Osteoblast (primary cell): Measurements from ENCODE around the gene RPN2. TPM values are rescaled to one million over a fixed set of nuclear protein-coding genes. Genes with fewer than 3 reads are reported as not detected.

Experiments
- DNase-seq: peaks from one replicate; pipeline ENCODE4 v3.0.0; 2011; ENCODE audit warnings: low spot score, mixed read lengths; ENCODE audit not compliant: insufficient read length; ENCODE audit errors: missing footprints
- H2AFZ ChIP-seq: 2 replicates; pipeline ENCODE4 v1.6.0; 2011; ENCODE audit warnings: mild to moderate bottlenecking, low read length
- H3K27ac ChIP-seq: 2 replicates; pipeline ENCODE4 v1.5.1; 2011; ENCODE audit warnings: mild to moderate bottlenecking, low read depth, low read length, moderate library complexity
- H3K27me3 ChIP-seq: 2 replicates; pipeline ENCODE4 v1.6.0; 2012; ENCODE audit warnings: mild to moderate bottlenecking, control low read depth, inconsistent platforms, low read length, moderate library complexity; ENCODE audit not compliant: insufficient read depth
- H3K36me3 ChIP-seq: 2 replicates; pipeline ENCODE4 v1.5.1; 2011; ENCODE audit warnings: mild to moderate bottlenecking, low read length, control low read depth, moderate library complexity; ENCODE audit not compliant: insufficient read depth
- H3K4me1 ChIP-seq: 2 replicates; pipeline ENCODE4 v1.5.1; 2011; ENCODE audit warnings: mild to moderate bottlenecking, low read length, control low read depth, moderate library complexity; ENCODE audit not compliant: insufficient read depth
- H3K4me2 ChIP-seq: 2 replicates; pipeline ENCODE4 v1.6.0; 2011; ENCODE audit warnings: mild to moderate bottlenecking, low read length; ENCODE audit not compliant: insufficient read depth
- H3K4me3 ChIP-seq: fragments of 200-600 bp; sonication (generic); 3 replicates; pipeline ENCODE4 v1.5.1; 2012; ENCODE audit warnings: mild to moderate bottlenecking, low read length, inconsistent platforms; ENCODE audit not compliant: insufficient read depth
- H3K79me2 ChIP-seq: 2 replicates; pipeline ENCODE4 v1.6.0; 2012; ENCODE audit warnings: mild to moderate bottlenecking, low read length, control low read depth, inconsistent platforms; ENCODE audit not compliant: insufficient read depth
- H3K9me3 ChIP-seq: 2 replicates; pipeline ENCODE4 v1.5.1; 2011; ENCODE audit warnings: low read depth, low read length, control low read depth
- H4K20me1 ChIP-seq: 2 replicates; pipeline ENCODE4 v1.6.0; 2012; ENCODE audit warnings: mild to moderate bottlenecking, low read length, control low read depth; ENCODE audit not compliant: insufficient read depth
- total RNA-seq: library from RNA; depleted of rRNA; stranded (reverse); fragments of >200 nt; gene quantifications from 2 replicates; pipeline ENCODE4 v1.2.3, GENCODE V29; 2012
- TF ChIP-seq, protein P1 (sequence below): IDR thresholded peaks from 2 replicates; pipeline ENCODE4 v1.5.1; 2011; ENCODE audit warnings: mild to moderate bottlenecking, low read depth, low read length, moderate library complexity; ENCODE audit errors: extremely low read depth

RPN2 gene
- total RNA-seq, 1 donor, result 213 TPM

- Histone ChIP-seq H2AFZ (no peak overlapping the region), H3K4me1 (peaks cover 3% of the 10 kb centered on the region), H3K79me2 (peaks cover 85% of the 10 kb centered on the region), H3K4me3 (no peak overlapping the region), H3K27ac (no peak overlapping the region), H4K20me1 (peaks cover 59% of the 10 kb centered on the region), H3K36me3 (peaks cover 15% of the 10 kb centered on the region), H3K4me2 (no peak overlapping the region), H3K27me3 (no peaks in the 10 kb centered on the region), H3K9me3 (no peaks in the 10 kb centered on the region)
- TF ChIP-seq, protein P1, sequence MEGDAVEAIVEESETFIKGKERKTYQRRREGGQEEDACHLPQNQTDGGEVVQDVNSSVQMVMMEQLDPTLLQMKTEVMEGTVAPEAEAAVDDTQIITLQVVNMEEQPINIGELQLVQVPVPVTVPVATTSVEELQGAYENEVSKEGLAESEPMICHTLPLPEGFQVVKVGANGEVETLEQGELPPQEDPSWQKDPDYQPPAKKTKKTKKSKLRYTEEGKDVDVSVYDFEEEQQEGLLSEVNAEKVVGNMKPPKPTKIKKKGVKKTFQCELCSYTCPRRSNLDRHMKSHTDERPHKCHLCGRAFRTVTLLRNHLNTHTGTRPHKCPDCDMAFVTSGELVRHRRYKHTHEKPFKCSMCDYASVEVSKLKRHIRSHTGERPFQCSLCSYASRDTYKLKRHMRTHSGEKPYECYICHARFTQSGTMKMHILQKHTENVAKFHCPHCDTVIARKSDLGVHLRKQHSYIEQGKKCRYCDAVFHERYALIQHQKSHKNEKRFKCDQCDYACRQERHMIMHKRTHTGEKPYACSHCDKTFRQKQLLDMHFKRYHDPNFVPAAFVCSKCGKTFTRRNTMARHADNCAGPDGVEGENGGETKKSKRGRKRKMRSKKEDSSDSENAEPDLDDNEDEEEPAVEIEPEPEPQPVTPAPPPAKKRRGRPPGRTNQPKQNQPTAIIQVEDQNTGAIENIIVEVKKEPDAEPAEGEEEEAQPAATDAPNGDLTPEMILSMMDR, result no peak
- DNase-seq, result no peak
Observed at GRCh38 chr20:37194621-37195417, 15.7 kb downstream of the RPN2 start.

DNA sequence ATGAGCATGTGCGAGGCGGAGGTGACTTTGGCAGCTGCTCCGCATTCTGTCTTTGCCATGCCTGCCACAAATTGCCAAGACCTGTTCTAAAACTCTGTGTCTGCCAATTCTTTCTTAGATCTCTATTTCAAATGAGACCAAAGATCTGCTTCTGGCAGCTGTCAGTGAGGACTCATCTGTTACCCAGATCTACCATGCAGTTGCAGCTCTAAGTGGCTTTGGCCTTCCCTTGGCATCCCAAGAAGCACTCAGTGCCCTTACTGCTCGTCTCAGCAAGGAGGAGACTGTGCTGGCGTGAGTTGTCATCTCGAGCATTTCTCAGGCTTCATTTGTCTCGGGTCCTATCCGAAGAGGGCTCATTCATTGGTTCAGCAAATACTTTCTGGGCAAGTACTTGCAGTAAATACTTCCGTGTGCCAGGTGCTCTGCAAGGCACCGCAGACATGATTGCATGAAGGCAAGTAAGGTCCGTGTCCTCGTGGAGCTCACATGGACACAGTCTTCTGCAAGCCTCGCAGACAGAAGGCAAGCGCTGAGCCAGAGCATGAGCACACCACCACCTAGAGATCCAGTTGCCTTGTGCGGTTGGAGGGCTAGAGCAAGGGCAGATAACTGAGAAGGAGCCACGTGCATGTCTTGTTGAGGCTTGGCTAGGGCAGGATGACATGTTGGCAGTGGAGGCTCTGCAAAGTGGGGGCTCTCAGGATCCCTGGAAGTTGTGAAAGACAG lies 20.0 kb downstream of the RPN2 start:
- H3K4me1 ChIP-seq, result peaks cover 10% of the 10 kb centered on the region
- no peak overlapping the region for H3K4me2 ChIP-seq
- TF ChIP-seq, protein P1, result no peak
- H3K4me3 ChIP-seq, result no peak overlapping the region
- no peak overlapping the region for H3K27ac ChIP-seq
- H4K20me1 ChIP-seq, result peaks cover 35% of the 10 kb centered on the region
- H3K9me3 ChIP-seq, result no peaks in the 10 kb centered on the region
- H3K27me3 ChIP-seq, result no peaks in the 10 kb centered on the region
- peaks cover 24% of the 10 kb centered on the region for H3K36me3 ChIP-seq
- no peak overlapping the region for H2AFZ ChIP-seq
- DNase-seq, result peak; percentile 25
- H3K79me2 ChIP-seq, result peaks cover 62% of the 10 kb centered on the region

DNA sequence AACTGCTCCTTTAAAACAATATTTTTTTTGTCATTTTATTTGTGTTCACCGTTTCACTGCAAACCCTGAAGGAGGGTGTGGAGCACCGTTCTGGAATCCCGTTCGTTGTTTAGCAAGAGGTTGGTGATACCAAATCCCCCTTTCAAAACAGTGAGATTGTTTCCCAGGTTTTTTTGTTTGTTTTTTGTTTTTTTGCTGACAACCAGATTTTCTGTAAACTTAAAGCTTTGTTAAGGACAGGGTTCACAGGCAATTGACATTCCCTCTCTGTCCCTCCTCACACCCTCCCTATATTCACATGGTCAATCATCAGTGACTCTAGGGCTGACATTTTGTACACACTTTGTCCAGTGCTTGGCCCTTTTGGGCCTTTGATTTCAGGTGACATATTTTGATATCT lies 21.2 kb downstream of the RPN2 start:
- TF ChIP-seq, protein P1, result no peak
- Histone ChIP-seq H3K27me3 (no peaks in the 10 kb centered on the region), H3K9me3 (no peaks in the 10 kb centered on the region), H3K36me3 (peaks cover 37% of the 10 kb centered on the region), H3K4me1 (peaks cover 10% of the 10 kb centered on the region), H3K4me2 (no peak overlapping the region), H3K4me3 (no peak overlapping the region), H2AFZ (no peak overlapping the region), H4K20me1 (peaks cover 26% of the 10 kb centered on the region), H3K79me2 (peaks cover 53% of the 10 kb centered on the region), H3K27ac (no peak overlapping the region)
- no peak for DNase-seq
